ENCODE data around the gene ALKBH5. TPM values are rescaled to one million over a fixed set of nuclear protein-coding genes. Genes with fewer than 3 reads are reported as not detected.

ALKBH5 gene
- total and polyA plus RNA-seq, 2 donors (not counting 1 experiment from before 2014, with no cell fraction given), result 70.3 to 103 TPM

DNA sequence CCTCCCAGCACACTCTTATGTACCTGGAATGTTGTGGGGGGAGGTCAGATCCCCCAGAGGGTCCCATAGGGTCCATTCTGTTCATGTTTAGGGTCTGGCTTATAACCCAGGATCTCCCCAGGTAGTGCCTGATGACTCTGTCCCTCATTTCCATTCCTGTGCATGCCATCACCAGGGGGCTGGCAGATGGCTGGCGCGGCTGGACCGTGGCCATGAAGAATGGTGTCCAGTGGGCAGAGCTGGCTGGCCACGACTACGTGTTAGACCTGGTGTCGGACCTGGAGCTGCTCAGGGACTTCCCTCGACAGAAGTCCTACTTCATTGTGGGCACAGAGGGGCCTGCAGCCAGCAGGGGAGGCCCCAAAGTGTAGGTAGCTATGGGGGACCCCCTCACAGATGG lies 35.0 kb upstream of the ALKBH5 start:
- H3K9ac ChIP-seq (ENCODE audit: insufficient read depth, low read length), result no peak overlapping the region
- H3K79me2 ChIP-seq (ENCODE audit: control insufficient read depth, insufficient read depth, low read length), result no peaks in the 10 kb centered on the region
- no peak overlapping the region for H3K27ac ChIP-seq (ENCODE audit: insufficient read depth, low read length)
- H3K9me3 ChIP-seq (ENCODE audit: control insufficient read depth, insufficient read depth, low read depth, low read length), result no peaks in the 10 kb centered on the region
- no peaks in the 10 kb centered on the region for H3K4me1 ChIP-seq (ENCODE audit: control insufficient read depth, extremely low read depth, insufficient read depth, low read length)
- H2AFZ ChIP-seq (ENCODE audit: low read length), result no peak overlapping the region
- no peak for TF ChIP-seq CTCF (conservative IDR thresholded peaks at IDR 0.05 in 1 of 2, IDR thresholded peaks at IDR 0.05 in 1 of 2; ENCODE audit: low read depth in 1 of 2, low read length in 2 of 2)
- TF ChIP-seq EZH2 (IDR thresholded peaks at IDR 0.05; ENCODE audit: low read length, missing control alignments), result no peak
- H3K4me2 ChIP-seq (ENCODE audit: extremely low read depth, insufficient read depth, low read length), result no peak overlapping the region
- H3K36me3 ChIP-seq (ENCODE audit: control insufficient read depth, insufficient read depth, low read length), result no peaks in the 10 kb centered on the region
- H3K4me3 ChIP-seq (replicated peaks in 1 of 4; ENCODE audit: control extremely low read depth in 1 of 4, insufficient read depth in 1 of 4, low read depth in 3 of 4, low read length in 4 of 4), result no peak overlapping the region
- H4K20me1 ChIP-seq (ENCODE audit: control insufficient read depth, extremely low read depth, insufficient read depth, low read length), result no peaks in the 10 kb centered on the region
- no peak for DNase-seq (ENCODE audit: low read depth in 2 of 2)
- no peaks in the 10 kb centered on the region for H3K27me3 ChIP-seq (ENCODE audit: control insufficient read depth, insufficient read depth, low read length)

- Histone ChIP-seq H3K4me1 (ENCODE audit: control insufficient read depth, extremely low read depth, insufficient read depth, low read length) (no peaks in the 10 kb centered on the region), H4K20me1 (ENCODE audit: control insufficient read depth, extremely low read depth, insufficient read depth, low read length) (no peaks in the 10 kb centered on the region), H3K4me2 (ENCODE audit: extremely low read depth, insufficient read depth, low read length) (no peak overlapping the region), H3K79me2 (ENCODE audit: control insufficient read depth, insufficient read depth, low read length) (no peaks in the 10 kb centered on the region), H3K9ac (ENCODE audit: insufficient read depth, low read length) (no peak overlapping the region), H3K4me3 (replicated peaks in 1 of 4; ENCODE audit: control extremely low read depth in 1 of 4, insufficient read depth in 1 of 4, low read depth in 3 of 4, low read length in 4 of 4) (no peak overlapping the region), H3K27ac (ENCODE audit: insufficient read depth, low read length) (no peak overlapping the region), H3K9me3 (ENCODE audit: control insufficient read depth, insufficient read depth, low read depth, low read length) (no peaks in the 10 kb centered on the region), H2AFZ (ENCODE audit: low read length) (no peak overlapping the region), H3K36me3 (ENCODE audit: control insufficient read depth, insufficient read depth, low read length) (no peaks in the 10 kb centered on the region), H3K27me3 (ENCODE audit: control insufficient read depth, insufficient read depth, low read length) (no peaks in the 10 kb centered on the region)
- no peak for DNase-seq (ENCODE audit: low read depth in 2 of 2)
- TF ChIP-seq CTCF (conservative IDR thresholded peaks at IDR 0.05 in 1 of 2, IDR thresholded peaks at IDR 0.05 in 1 of 2; ENCODE audit: low read depth in 1 of 2, low read length in 2 of 2) (no peak), EZH2 (IDR thresholded peaks at IDR 0.05; ENCODE audit: low read length, missing control alignments) (no peak)
Observed at GRCh38 chr17:18151290-18151689, 32.3 kb upstream of the ALKBH5 start.

DNA sequence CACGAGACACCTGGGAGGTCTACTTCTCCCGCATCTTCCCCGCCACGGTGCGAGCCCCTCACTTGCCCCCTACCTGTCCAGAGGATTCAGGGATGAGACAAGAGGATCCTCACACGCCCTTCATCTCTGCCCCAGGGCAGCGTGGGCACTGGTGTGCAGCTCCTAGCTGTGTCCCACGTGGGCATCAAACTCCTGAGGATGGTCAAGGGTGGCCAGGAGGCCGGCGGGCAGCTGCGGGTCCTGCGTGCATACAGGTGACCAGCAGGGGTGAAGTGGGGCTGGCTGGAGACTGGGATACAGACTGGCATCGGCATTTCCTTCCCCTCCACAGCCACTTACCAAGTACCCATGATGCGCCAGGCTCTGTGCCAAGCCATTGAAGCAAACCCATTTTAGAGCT lies 28.4 kb upstream of the ALKBH5 start:
- Histone ChIP-seq H3K4me1 (ENCODE audit: control insufficient read depth, extremely low read depth, insufficient read depth, low read length) (peaks cover 9% of the 10 kb centered on the region), H3K36me3 (ENCODE audit: control insufficient read depth, insufficient read depth, low read length) (no peaks in the 10 kb centered on the region), H3K9ac (ENCODE audit: insufficient read depth, low read length) (no peak overlapping the region), H3K27me3 (ENCODE audit: control insufficient read depth, insufficient read depth, low read length) (no peaks in the 10 kb centered on the region), H3K27ac (ENCODE audit: insufficient read depth, low read length) (no peak overlapping the region), H3K4me2 (ENCODE audit: extremely low read depth, insufficient read depth, low read length) (no peak overlapping the region), H2AFZ (ENCODE audit: low read length) (no peak overlapping the region), H4K20me1 (ENCODE audit: control insufficient read depth, extremely low read depth, insufficient read depth, low read length) (no peaks in the 10 kb centered on the region), H3K4me3 (replicated peaks in 1 of 4; ENCODE audit: control extremely low read depth in 1 of 4, insufficient read depth in 1 of 4, low read depth in 3 of 4, low read length in 4 of 4) (no peak overlapping the region), H3K9me3 (ENCODE audit: control insufficient read depth, insufficient read depth, low read depth, low read length) (no peaks in the 10 kb centered on the region), H3K79me2 (ENCODE audit: control insufficient read depth, insufficient read depth, low read length) (no peaks in the 10 kb centered on the region)
- TF ChIP-seq CTCF (conservative IDR thresholded peaks at IDR 0.05 in 1 of 2, IDR thresholded peaks at IDR 0.05 in 1 of 2; ENCODE audit: low read depth in 1 of 2, low read length in 2 of 2), result no peak
- TF ChIP-seq EZH2 (IDR thresholded peaks at IDR 0.05; ENCODE audit: low read length, missing control alignments), result no peak
- DNase-seq (ENCODE audit: low read depth in 2 of 2), result no peak
